Neural cell (in vitro differentiated cells): ENCODE measurements around the gene MC5R.

Source experiments
- EP300 ChIP-seq: fragments of 450-650 bp; conservative IDR thresholded peaks from 2 replicates; pipeline ENCODE4 v1.6.1; 2014; ENCODE audit warnings: antibody characterized with exemption, mild to moderate bottlenecking, moderate library complexity; ENCODE audit not compliant: poor library complexity, severe bottlenecking
- EZH2 ChIP-seq: fragments of 200-600, 300-800 bp; shearing (Covaris generic), sonication (generic); IDR thresholded peaks from 2 replicates; pipeline ENCODE4 v1.6.1; 2014; ENCODE audit warnings: antibody characterized with exemption, low read length, borderline replicate concordance, mild to moderate bottlenecking; ENCODE audit not compliant: insufficient read depth, poor library complexity, severe bottlenecking
- POLR2AphosphoS5 ChIP-seq: IDR thresholded peaks from 2 replicates; pipeline ENCODE4 v1.6.1; 2012
- SMC3 ChIP-seq: fragments of 450-650 bp; conservative IDR thresholded peaks from 2 replicates; pipeline ENCODE4 v1.6.1; 2014; ENCODE audit warnings: antibody characterized with exemption, mild to moderate bottlenecking, moderate library complexity; ENCODE audit not compliant: poor library complexity
- TAF1 ChIP-seq: IDR thresholded peaks from 2 replicates; pipeline ENCODE4 v1.6.1; 2012; ENCODE audit warnings: low read depth
- TF ChIP-seq, protein P1 (sequence below): fragments of 450-650 bp; IDR thresholded peaks from 2 replicates; pipeline ENCODE4 v1.5.1; 2014; ENCODE audit warnings: antibody characterized with exemption, mild to moderate bottlenecking, moderate library complexity; ENCODE audit not compliant: poor library complexity, severe bottlenecking
- TF ChIP-seq, protein P2 (sequence below): IDR thresholded peaks from 2 replicates; pipeline ENCODE4 v1.6.1; 2012; ENCODE audit warnings: borderline replicate concordance

DNA sequence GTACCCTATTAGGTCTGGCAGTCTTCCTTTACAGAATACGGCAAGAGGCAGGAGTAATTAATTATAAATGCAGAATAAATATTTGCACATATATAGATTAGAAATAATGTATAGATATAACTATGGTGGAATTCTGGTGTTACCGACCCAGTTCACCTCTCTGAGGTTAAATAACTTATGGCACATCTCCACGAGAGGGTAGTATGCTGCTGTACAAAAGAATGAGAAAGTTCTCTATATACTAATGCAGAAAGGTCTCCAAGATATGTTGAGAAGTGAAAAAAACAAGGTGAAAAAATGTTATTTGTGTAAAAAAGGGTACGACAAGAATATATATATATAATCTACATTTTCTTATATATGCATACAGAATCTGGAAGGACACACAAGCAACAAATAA lies 50.6 kb downstream of the MC5R start:
- TF ChIP-seq SMC3 (no peak), EP300 (no peak), EZH2 (no peak), POLR2AphosphoS5 (no peak), TAF1 (no peak)
- TF ChIP-seq, protein P1, sequence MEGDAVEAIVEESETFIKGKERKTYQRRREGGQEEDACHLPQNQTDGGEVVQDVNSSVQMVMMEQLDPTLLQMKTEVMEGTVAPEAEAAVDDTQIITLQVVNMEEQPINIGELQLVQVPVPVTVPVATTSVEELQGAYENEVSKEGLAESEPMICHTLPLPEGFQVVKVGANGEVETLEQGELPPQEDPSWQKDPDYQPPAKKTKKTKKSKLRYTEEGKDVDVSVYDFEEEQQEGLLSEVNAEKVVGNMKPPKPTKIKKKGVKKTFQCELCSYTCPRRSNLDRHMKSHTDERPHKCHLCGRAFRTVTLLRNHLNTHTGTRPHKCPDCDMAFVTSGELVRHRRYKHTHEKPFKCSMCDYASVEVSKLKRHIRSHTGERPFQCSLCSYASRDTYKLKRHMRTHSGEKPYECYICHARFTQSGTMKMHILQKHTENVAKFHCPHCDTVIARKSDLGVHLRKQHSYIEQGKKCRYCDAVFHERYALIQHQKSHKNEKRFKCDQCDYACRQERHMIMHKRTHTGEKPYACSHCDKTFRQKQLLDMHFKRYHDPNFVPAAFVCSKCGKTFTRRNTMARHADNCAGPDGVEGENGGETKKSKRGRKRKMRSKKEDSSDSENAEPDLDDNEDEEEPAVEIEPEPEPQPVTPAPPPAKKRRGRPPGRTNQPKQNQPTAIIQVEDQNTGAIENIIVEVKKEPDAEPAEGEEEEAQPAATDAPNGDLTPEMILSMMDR, result no peak
- TF ChIP-seq, protein P2, sequence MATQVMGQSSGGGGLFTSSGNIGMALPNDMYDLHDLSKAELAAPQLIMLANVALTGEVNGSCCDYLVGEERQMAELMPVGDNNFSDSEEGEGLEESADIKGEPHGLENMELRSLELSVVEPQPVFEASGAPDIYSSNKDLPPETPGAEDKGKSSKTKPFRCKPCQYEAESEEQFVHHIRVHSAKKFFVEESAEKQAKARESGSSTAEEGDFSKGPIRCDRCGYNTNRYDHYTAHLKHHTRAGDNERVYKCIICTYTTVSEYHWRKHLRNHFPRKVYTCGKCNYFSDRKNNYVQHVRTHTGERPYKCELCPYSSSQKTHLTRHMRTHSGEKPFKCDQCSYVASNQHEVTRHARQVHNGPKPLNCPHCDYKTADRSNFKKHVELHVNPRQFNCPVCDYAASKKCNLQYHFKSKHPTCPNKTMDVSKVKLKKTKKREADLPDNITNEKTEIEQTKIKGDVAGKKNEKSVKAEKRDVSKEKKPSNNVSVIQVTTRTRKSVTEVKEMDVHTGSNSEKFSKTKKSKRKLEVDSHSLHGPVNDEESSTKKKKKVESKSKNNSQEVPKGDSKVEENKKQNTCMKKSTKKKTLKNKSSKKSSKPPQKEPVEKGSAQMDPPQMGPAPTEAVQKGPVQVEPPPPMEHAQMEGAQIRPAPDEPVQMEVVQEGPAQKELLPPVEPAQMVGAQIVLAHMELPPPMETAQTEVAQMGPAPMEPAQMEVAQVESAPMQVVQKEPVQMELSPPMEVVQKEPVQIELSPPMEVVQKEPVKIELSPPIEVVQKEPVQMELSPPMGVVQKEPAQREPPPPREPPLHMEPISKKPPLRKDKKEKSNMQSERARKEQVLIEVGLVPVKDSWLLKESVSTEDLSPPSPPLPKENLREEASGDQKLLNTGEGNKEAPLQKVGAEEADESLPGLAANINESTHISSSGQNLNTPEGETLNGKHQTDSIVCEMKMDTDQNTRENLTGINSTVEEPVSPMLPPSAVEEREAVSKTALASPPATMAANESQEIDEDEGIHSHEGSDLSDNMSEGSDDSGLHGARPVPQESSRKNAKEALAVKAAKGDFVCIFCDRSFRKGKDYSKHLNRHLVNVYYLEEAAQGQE, result no peak
